Nephron progenitor cell (in vitro differentiated cells): ENCODE measurements around the gene TP53TG5.

Experiments
- DNase-seq: peaks from one replicate; pipeline ENCODE4 v3.0.0; 2021
- H3K27ac Mint-ChIP-seq: 2 replicates; pipeline ENCODE4 v1.8.0; 2021; ENCODE audit warnings: mild to moderate bottlenecking, moderate library complexity, mixed read lengths
- H3K27me3 Mint-ChIP-seq: 2 replicates; pipeline ENCODE4 v1.8.0; 2021; ENCODE audit warnings: mild to moderate bottlenecking, low read depth, mixed read lengths; ENCODE audit not compliant: poor library complexity
- H3K36me3 Mint-ChIP-seq: 2 replicates; pipeline ENCODE4 v1.8.0; 2021; ENCODE audit warnings: low read depth, mixed read lengths
- H3K4me1 Mint-ChIP-seq: 2 replicates; pipeline ENCODE4 v1.8.0; 2021; ENCODE audit warnings: mixed read lengths
- H3K4me3 Mint-ChIP-seq: 2 replicates; pipeline ENCODE4 v1.8.0; 2021; ENCODE audit warnings: mild to moderate bottlenecking, moderate library complexity, mixed read lengths
- H3K9me3 Mint-ChIP-seq: 2 replicates; pipeline ENCODE4 v1.8.0; 2021; ENCODE audit warnings: mild to moderate bottlenecking, moderate library complexity, mixed read lengths
- TF ChIP-seq, protein P1 (sequence below): fragments of 200-600 bp; sonication (generic); IDR thresholded peaks from 2 replicates; pipeline ENCODE4 v1.5.0; 2021; ENCODE audit warnings: antibody characterized with exemption

Gene TP53TG5

GRCh38 chr20:45340951-45341350 lies 37.2 kb downstream of the TP53TG5 start:
- no peaks in the 10 kb centered on the region for H3K9me3 Mint-ChIP-seq
- peak overlapping the region; percentile 97 for H3K27ac Mint-ChIP-seq
- H3K4me3 Mint-ChIP-seq = peak overlapping the region; percentile 76
- peaks cover 7% of the 10 kb centered on the region for H3K27me3 Mint-ChIP-seq
- DNase-seq = no peak
- peaks cover 100% of the 10 kb centered on the region for H3K4me1 Mint-ChIP-seq
- TF ChIP-seq, protein P1, sequence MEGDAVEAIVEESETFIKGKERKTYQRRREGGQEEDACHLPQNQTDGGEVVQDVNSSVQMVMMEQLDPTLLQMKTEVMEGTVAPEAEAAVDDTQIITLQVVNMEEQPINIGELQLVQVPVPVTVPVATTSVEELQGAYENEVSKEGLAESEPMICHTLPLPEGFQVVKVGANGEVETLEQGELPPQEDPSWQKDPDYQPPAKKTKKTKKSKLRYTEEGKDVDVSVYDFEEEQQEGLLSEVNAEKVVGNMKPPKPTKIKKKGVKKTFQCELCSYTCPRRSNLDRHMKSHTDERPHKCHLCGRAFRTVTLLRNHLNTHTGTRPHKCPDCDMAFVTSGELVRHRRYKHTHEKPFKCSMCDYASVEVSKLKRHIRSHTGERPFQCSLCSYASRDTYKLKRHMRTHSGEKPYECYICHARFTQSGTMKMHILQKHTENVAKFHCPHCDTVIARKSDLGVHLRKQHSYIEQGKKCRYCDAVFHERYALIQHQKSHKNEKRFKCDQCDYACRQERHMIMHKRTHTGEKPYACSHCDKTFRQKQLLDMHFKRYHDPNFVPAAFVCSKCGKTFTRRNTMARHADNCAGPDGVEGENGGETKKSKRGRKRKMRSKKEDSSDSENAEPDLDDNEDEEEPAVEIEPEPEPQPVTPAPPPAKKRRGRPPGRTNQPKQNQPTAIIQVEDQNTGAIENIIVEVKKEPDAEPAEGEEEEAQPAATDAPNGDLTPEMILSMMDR = no peak
- H3K36me3 Mint-ChIP-seq = peaks cover 4% of the 10 kb centered on the region

- Mint-ChIP-seq H3K4me1 (peaks cover 100% of the 10 kb centered on the region), H3K9me3 (no peaks in the 10 kb centered on the region), H3K36me3 (peaks cover 8% of the 10 kb centered on the region), H3K27ac (peak overlapping the region; percentile 97), H3K27me3 (peaks cover 3% of the 10 kb centered on the region), H3K4me3 (peak overlapping the region; percentile 76)
- DNase-seq = no peak
- TF ChIP-seq, protein P1 = no peak
Measured at GRCh38 chr20:45340236-45340847, 37.8 kb downstream of the TP53TG5 start.

DNA sequence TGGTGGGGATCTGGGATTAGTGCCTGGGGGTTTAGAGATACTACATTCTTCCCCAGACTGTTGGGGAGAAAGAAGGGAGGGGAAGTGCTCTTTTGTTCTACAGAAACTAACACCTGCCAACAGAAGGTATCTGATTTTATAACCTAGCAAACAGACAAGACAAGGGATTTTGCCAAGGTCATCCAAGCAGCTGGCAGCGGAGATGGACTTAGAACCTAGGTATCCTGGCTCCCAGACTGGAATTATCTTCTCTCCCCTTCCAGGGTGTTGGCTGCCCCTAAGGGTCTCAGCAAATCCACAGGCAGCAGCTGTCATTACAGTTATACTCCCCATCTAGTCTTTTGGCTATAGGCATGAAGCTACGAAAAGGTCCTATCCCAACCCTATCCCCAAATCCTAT lies 38.3 kb downstream of the TP53TG5 start:
- H3K4me1 Mint-ChIP-seq = peaks cover 95% of the 10 kb centered on the region
- H3K27ac Mint-ChIP-seq = no peak overlapping the region
- peaks cover 3% of the 10 kb centered on the region for H3K27me3 Mint-ChIP-seq

GRCh38 chr20:45339084-45339483 lies 39.0 kb downstream of the TP53TG5 start:
- Mint-ChIP-seq H3K27ac (peak overlapping the region; percentile 24), H3K4me1 (peaks cover 88% of the 10 kb centered on the region), H3K4me3 (no peak overlapping the region), H3K9me3 (no peaks in the 10 kb centered on the region), H3K36me3 (peaks cover 8% of the 10 kb centered on the region), H3K27me3 (peaks cover 3% of the 10 kb centered on the region)
- TF ChIP-seq, protein P1 = no peak
- DNase-seq = no peak

More for the DNA sequence above, 38.3 kb downstream of the TP53TG5 start:
- TF ChIP-seq, protein P1 = no peak
- Mint-ChIP-seq H3K4me3 (no peak overlapping the region), H3K36me3 (peaks cover 8% of the 10 kb centered on the region), H3K9me3 (no peaks in the 10 kb centered on the region)
- DNase-seq = no peak

DNA sequence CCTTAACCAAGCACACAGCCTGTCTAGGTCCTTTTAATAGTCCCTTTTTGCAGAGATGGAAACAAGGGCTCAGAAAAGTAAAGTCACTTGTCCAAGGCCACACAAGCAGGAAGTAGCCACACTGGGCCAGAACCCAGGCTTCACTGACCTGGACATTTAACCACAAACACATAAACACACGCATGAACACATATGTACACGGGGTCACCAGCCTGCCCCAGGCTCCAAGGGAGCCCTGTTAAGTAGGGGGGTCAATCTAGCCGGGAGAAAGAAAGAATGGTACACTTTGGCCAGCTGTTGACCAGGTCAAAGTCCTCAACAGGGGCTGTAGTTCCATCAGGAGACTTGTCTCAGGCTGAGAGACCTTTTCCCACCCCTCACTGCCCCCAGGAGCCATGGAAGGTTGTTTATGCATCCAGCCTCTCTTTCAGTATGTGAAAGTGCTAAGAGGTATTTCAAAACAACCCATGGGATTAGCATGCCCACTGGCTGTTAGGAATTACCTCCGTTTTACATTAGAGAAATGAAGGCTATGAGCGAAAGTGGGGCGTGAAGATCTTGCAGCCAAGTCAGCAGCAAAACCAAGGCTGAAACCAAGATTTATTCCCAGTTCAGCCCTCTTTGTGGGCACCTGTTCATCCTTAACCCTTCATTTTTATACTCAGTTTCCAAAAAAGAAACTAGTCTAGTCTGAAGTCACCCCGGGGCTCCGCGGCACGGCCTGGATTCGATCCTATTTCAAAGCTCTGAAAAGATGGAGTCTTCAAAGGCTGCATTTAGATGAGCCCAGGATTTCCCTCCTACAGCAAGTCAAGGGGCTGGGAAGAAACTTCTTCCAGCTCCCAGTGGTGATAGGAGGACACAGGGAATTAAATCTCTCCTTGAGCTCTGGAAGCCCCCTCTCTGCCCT lies 39.7 kb downstream of the TP53TG5 start:
- Mint-ChIP-seq H3K27me3 (peaks cover 3% of the 10 kb centered on the region), H3K4me3 (no peak overlapping the region), H3K36me3 (peaks cover 8% of the 10 kb centered on the region), H3K9me3 (no peaks in the 10 kb centered on the region), H3K27ac (peak overlapping the region; percentile 30), H3K4me1 (peaks cover 80% of the 10 kb centered on the region)
- TF ChIP-seq, protein P1 = no peak
- no peak for DNase-seq
